ENCODE results near the gene DCP1A.

- no peak for TF ChIP-seq CTCF (IDR thresholded peaks at IDR 0.05; ENCODE audit: insufficient read depth, low read length)
- no peak for TF ChIP-seq REST (IDR thresholded peaks at IDR 0.05; ENCODE audit: insufficient replicate concordance, low read depth)
- TF ChIP-seq POLR2AphosphoS5 (IDR thresholded peaks at IDR 0.05; ENCODE audit: low read depth): no peak
- TF ChIP-seq SPI1 (IDR thresholded peaks at IDR 0.05; ENCODE audit: borderline replicate concordance, low read depth): no peak
- TF ChIP-seq GABPA (IDR thresholded peaks at IDR 0.05; ENCODE audit: low read depth): no peak
These were observed 12.6 kb downstream of the DCP1A start for GRCh38 chr3:53334742-53335141.
